Central memory CD8-positive, alpha-beta T cell (primary cell): ENCODE data around the gene OSBPL1A.
"Not testable (repeated sequence)": the region's sequence is repeated elsewhere in the genome, so short reads cannot be mapped to it uniquely, and the experiment has no call there.

Experiments
- ATAC-seq: fragments of 150-1000 bp; cut with Tn5 transposase; replicated peaks from 2 replicates; pipeline ENCODE4 v1.10.0; 2022; ENCODE audit warnings: mild to moderate bottlenecking, moderate FRiP score, moderate number of reproducible peaks; ENCODE audit not compliant: poor library complexity, severe bottlenecking; ENCODE audit errors: extremely low read depth
- DNase-seq, 2 donors: peaks; one replicate each; pipeline ENCODE4 v3.0.0; 2021; ENCODE audit warnings: low spot score in 2 of 2
- H3K27ac Mint-ChIP-seq: one replicate; pipeline ENCODE4 v1.8.0; 2022; ENCODE audit warnings: low read depth, mild to moderate bottlenecking, moderate library complexity, mixed read lengths
- H3K27me3 Mint-ChIP-seq: one replicate; pipeline ENCODE4 v1.8.0; 2022; ENCODE audit warnings: mixed read lengths
- H3K36me3 Mint-ChIP-seq: one replicate; pipeline ENCODE4 v1.8.0; 2022; ENCODE audit warnings: mild to moderate bottlenecking, moderate library complexity, mixed read lengths; ENCODE audit not compliant: insufficient read depth
- H3K4me1 Mint-ChIP-seq: one replicate; pipeline ENCODE4 v1.8.0; 2022; ENCODE audit warnings: mixed read lengths
- H3K4me3 Mint-ChIP-seq: one replicate; pipeline ENCODE4 v1.8.0; 2022; ENCODE audit warnings: mild to moderate bottlenecking, moderate library complexity, mixed read lengths
- H3K9me3 Mint-ChIP-seq: one replicate; pipeline ENCODE4 v1.8.0; 2022; ENCODE audit warnings: mixed read lengths

The OSBPL1A gene

DNA sequence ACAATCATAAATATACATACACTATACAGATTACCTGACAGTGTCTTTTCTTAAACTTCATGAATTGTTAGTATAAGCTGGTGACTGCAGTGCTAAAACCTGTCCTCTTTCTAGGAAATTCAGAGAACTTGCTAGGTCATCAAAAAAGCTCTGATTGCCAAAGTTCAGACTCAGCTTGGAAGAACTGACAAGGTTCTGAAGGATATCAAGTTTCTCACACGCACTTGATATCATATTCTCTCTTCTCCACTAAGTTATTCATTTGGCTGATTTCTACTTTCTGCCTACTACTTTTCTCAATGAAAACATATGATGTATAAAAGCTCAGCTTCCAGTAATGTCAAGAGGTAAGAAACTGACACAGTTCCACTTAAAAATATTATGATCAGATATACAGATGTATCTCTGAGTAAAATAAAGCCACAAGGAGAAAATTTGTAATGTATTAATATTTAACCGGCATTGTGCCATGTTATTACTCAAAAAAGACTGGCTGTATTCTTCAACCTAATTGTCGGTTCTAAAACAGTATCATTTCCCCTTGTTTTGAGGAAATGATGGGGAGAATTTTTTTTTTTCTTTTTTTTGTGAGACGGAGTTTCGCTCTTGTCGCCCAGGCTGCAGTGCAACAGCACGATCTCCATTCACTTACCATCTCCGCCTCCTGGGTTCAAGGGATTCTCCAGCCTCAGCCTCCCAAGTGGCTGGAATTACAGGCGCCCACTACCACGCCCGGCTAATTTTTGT, 2.4 kb downstream of the OSBPL1A start:
- DNase-seq (no peak), ATAC-seq (no peak)
- Mint-ChIP-seq H3K4me3 (no peak overlapping the region), H3K9me3 (no peaks in the 10 kb centered on the region), H3K36me3 (peaks cover 2% of the 10 kb centered on the region), H3K27ac (no peak overlapping the region), H3K4me1 (peaks cover 5% of the 10 kb centered on the region), H3K27me3 (no peaks in the 10 kb centered on the region)

DNA sequence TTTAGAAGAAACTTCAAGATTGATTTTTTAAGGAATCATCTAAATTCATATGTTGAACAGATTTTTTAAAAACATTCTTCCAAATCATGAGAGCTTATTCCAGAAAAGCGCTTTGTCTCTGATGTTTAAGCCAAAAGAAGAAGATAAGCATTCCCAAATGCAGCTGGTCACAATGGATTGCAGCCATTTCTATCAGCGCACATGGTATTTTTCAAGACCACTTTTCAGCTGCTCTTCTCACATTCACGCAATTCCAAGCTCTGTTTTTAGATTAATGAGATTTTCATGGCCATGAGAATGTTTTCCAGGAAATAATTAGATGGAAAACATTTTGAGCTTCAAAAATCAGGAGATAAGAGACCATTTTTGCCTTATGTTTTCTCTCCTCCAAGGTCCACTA, 8.7 kb downstream of the OSBPL1A start:
- no peak for DNase-seq
- no peak for ATAC-seq
- Mint-ChIP-seq H3K4me3 (no peak overlapping the region), H3K27ac (no peak overlapping the region), H3K36me3 (no peaks in the 10 kb centered on the region), H3K4me1 (no peaks in the 10 kb centered on the region), H3K27me3 (no peaks in the 10 kb centered on the region), H3K9me3 (no peaks in the 10 kb centered on the region)

DNA sequence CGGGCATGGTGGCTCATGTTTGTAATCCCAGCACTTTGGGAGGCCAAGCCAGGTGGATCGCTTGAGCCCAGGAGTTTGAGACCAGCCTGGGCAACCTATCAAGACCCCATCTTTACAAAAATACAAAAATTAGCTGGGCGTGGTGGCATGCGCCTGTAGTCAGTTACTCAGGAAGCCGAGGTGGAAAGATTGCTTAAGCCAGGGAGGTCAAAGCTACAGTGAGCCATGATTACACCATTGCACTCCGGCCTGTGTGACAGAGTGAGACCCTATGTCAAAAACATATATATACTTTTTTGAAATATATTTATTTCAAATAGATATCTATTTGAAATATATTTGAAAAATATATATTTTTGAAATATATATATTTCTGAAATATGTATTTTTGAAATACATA, 10.9 kb downstream of the OSBPL1A start:
- ATAC-seq = no peak
- no peak for DNase-seq
- H3K9me3 Mint-ChIP-seq = no peaks in the 10 kb centered on the region
- no peaks in the 10 kb centered on the region for H3K4me1 Mint-ChIP-seq
- H3K4me3 Mint-ChIP-seq = no peak overlapping the region
- no peaks in the 10 kb centered on the region for H3K36me3 Mint-ChIP-seq
- no peak overlapping the region for H3K27ac Mint-ChIP-seq
- no peaks in the 10 kb centered on the region for H3K27me3 Mint-ChIP-seq

DNA sequence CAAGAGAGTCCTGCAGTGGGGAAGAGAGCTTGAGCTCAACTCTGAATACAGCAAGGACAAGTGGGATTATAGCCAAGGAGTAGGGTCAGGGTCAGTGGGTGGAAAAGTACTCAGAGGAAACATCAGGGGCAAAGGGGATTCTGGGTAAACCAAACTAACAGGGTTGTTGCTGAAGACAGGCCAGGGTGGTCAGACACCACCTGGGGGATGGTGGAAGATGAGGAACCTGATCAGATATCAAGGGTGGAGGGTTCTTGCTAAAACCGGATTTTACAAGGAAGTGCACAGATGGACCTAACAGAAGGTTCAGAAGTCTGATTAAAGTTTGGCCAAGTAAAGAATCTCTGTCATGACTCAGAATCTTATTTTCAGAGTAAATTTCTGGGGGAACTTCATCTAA, 16.5 kb downstream of the OSBPL1A start:
- DNase-seq (no peak), ATAC-seq (no peak)
- H3K36me3 Mint-ChIP-seq = no peaks in the 10 kb centered on the region
- H3K4me1 Mint-ChIP-seq = no peaks in the 10 kb centered on the region
- H3K27ac Mint-ChIP-seq = no peak overlapping the region
- H3K4me3 Mint-ChIP-seq = no peak overlapping the region
- H3K27me3 Mint-ChIP-seq = no peaks in the 10 kb centered on the region
- no peaks in the 10 kb centered on the region for H3K9me3 Mint-ChIP-seq

DNA sequence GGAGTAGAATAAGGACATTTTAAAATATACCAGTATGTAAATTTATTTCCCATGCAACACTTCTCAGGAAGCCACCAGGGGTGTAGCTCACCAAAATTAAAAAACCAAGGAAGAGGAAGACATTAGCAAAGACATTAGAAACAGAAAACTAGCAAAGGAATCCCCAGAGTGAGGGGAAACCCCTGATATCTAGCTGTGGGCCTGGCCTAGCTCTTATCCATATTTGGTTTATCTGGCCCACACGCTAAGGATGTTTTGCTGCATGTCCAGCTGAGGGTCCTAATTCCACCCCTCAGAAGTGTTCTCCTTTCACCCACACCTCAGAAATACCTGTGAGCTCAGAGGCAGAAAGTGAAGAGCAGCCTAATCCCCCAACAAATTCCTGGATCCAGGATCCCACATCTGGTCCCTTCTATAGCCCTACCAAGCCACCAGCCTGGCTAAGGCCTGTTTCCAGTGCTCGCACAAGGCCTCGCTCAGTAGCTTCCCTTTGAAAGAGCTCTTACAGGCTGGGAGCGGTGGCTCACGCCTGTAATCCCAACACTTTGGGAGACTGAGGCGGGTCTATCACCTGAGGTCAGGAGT, 17.4 kb downstream of the OSBPL1A start:
- ATAC-seq (no peak), DNase-seq (no peak)
- H3K27me3 Mint-ChIP-seq = no peaks in the 10 kb centered on the region
- no peaks in the 10 kb centered on the region for H3K9me3 Mint-ChIP-seq
- no peaks in the 10 kb centered on the region for H3K4me1 Mint-ChIP-seq
- no peaks in the 10 kb centered on the region for H3K36me3 Mint-ChIP-seq
- H3K4me3 Mint-ChIP-seq = no peak overlapping the region
- H3K27ac Mint-ChIP-seq = no peak overlapping the region

DNA sequence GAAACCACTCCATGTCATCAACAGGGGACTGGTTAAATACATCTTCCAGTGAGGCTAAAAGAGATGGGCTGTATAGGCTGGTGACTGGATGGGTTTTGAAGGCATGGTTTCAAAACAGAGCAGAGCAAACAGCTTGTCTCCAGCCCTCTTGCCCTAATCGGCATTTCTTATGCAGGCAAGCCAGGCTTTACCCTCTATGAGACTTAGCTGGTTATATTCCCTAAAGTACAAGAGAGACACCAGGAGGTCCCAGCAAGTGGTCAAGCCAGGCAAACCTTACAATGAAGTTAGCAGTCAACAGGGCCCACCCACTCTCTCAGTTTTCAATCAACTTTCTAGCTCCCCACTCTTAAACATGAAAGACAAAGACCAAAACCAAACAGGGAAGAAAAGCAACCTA, 19.0 kb downstream of the OSBPL1A start:
- DNase-seq (no peak), ATAC-seq (no peak)
- Mint-ChIP-seq H3K36me3 (no peaks in the 10 kb centered on the region), H3K4me3 (no peak overlapping the region), H3K27ac (no peak overlapping the region), H3K4me1 (no peaks in the 10 kb centered on the region), H3K9me3 (no peaks in the 10 kb centered on the region), H3K27me3 (no peaks in the 10 kb centered on the region)

DNA sequence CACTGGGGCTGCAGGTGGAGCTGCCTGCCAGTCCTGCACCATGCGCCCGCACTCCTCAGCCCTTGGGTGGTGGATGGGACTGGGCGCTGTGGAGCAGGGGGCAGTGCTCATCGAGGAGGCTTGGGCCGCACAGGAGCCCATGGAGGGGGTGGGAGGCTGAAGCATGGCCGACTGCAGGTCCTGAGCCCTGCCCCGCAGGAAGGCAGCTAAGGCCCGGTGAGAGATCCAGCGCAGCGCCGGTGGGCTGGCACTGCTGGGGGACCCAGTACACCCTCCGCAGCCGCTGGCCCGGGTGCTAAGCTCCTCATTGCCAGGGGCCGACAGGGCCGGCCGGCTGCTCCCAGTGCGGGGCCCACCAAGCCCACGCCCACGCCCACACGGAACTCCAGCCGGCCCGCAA, 21.1 kb downstream of the OSBPL1A start:
- H3K36me3 Mint-ChIP-seq, H3K4me1 Mint-ChIP-seq, DNase-seq, H3K9me3 Mint-ChIP-seq, H3K4me3 Mint-ChIP-seq, ATAC-seq, H3K27ac Mint-ChIP-seq, H3K27me3 Mint-ChIP-seq: not testable (repeated sequence)

DNA sequence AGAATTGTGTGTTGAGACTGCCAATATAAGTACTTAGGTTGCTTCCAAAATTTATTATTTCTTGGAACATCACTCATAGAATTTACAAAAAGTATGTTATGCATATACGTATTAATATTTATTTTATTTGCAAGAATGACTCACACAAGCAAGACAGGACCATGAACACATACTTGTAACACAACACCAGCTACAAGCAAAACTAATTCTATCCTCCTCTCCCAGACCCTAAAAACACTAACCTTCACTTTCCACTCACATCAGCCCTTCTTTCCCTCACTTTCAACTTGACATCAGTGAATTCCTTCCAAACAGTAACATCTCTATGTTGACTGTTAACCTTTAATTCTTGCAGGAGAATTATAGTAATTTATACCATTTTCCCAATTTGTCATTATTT, 24.3 kb downstream of the OSBPL1A start:
- Mint-ChIP-seq H3K36me3 (no peaks in the 10 kb centered on the region), H3K4me1 (no peaks in the 10 kb centered on the region), H3K27ac (no peak overlapping the region), H3K9me3 (no peaks in the 10 kb centered on the region), H3K4me3 (no peak overlapping the region), H3K27me3 (no peaks in the 10 kb centered on the region)
- no peak for DNase-seq
- ATAC-seq = no peak

DNA sequence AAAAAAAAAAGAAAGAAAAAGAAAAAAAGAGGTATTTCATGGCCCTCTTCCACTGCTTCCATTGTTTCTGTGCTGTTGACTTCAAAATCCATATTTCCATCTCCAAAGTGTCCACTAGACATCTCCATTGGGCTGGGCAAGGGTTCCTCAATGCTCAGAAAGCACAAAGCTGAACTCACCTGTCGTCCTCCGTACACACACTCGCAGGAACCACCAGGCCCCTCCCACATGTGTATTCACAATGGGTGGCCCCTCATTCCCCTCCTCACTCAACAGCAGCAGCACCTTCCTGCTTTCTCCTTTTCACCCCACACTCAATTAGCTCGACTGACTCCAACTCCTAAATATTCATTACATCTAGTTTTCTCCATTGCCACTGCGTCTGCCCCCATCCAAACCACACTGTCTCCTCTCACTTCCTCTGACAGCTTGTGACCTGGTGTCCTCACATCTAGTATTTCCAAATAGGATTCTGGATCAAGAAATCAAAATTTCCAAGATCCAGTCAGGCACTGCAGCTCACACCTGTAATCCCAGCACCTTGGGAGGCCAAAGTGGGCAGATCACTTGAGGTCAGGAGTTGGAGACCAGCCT, 25.2 kb downstream of the OSBPL1A start:
- H3K27me3 Mint-ChIP-seq = no peaks in the 10 kb centered on the region
- no peak for ATAC-seq
- no peaks in the 10 kb centered on the region for H3K36me3 Mint-ChIP-seq
- no peak overlapping the region for H3K4me3 Mint-ChIP-seq
- no peak overlapping the region for H3K27ac Mint-ChIP-seq
- no peaks in the 10 kb centered on the region for H3K4me1 Mint-ChIP-seq
- H3K9me3 Mint-ChIP-seq = no peaks in the 10 kb centered on the region
- no peak for DNase-seq

DNA sequence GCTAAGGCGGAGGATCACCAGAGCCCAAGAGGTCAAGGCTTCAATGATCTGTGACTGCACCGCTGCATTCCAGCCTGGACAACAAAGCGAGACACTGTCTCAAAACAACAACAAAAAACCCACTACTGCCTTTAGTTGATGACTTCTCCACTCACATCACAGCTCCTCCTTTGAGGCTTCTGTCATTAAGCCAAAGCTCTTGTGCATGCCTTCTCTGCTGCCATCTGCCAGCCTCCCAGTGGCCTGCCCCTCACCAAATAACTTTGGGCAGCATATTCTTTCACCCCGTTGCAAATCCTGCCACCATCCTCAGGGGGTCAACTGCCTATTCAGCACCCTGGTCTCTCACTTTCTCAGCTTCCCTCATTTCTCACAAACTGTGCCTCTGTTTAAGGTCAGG, 27.5 kb downstream of the OSBPL1A start:
- DNase-seq = no peak
- Mint-ChIP-seq H3K27me3 (no peaks in the 10 kb centered on the region), H3K4me1 (no peaks in the 10 kb centered on the region), H3K9me3 (no peaks in the 10 kb centered on the region), H3K36me3 (peaks cover 3% of the 10 kb centered on the region), H3K4me3 (no peak overlapping the region), H3K27ac (peak overlapping the region; percentile 58)
- ATAC-seq = no peak

DNA sequence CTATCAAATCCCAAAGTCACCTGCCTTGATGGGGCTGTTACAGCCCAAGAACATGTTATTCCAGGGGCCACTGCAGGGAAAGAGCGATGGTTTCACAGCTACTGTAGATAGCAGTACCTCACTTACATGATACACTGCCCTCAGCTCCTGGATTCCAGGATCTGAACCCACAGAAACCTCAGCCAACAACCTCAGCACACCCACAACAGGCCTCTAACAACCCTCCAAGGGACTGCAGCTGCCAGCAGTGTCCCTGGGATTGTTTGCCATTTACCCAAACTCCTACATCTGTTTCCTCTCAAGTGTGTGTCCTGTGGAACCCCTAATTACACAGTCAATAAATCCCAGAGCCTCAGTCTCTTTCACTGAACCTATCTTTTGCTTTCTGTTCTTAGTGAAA, 28.2 kb downstream of the OSBPL1A start:
- Mint-ChIP-seq H3K4me3 (no peak overlapping the region), H3K4me1 (no peaks in the 10 kb centered on the region)

DNA sequence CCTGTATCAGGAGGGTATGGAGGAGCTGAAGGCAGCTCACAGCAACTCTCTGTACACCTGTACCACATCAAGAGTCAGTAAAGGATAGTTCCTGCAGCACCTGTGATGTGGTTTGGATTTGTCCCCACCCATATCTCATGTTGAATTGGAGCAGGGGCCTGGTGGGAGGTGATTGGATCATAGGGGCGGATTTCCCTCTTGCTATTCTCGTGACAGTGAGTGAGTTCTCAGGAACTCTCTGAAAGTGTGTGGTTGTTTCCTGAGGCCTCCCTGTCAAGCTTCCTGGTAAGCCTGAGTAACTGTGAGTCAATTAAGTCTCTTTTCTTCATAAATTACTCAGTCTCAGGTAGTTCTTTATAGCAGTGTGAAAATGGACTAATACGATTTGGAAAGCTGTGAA, 28.9 kb downstream of the OSBPL1A start:
- DNase-seq (no peak), ATAC-seq (no peak)
- Mint-ChIP-seq H3K4me3 (no peak overlapping the region), H3K36me3 (peaks cover 3% of the 10 kb centered on the region), H3K9me3 (no peaks in the 10 kb centered on the region), H3K27ac (no peak overlapping the region), H3K4me1 (no peaks in the 10 kb centered on the region), H3K27me3 (no peaks in the 10 kb centered on the region)

More for the DNA sequence above, 28.2 kb downstream of the OSBPL1A start:
- H3K9me3 Mint-ChIP-seq = no peaks in the 10 kb centered on the region
- ATAC-seq = no peak
- H3K27ac Mint-ChIP-seq = peak overlapping the region; percentile 58
- no peak for DNase-seq
- peaks cover 3% of the 10 kb centered on the region for H3K36me3 Mint-ChIP-seq
- no peaks in the 10 kb centered on the region for H3K27me3 Mint-ChIP-seq

DNA sequence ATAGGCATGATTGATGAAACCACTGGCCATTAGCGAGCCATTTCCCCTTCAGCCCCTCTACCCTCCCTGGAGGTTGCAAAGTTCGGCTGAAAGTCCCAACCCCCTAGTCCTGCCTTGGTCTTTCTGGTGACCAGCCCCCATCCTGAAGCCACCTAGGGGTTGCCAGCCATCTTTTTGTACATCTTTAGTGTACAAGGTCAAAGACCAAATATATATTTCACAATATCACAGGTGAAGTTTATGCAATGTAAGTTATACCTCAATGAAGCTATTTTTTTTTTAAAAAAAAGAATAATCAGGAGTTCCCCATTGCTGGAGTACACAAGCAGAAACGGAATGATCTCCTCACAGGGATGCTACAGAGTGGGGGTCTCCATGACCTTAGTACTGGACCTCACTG, 31.3 kb downstream of the OSBPL1A start:
- ATAC-seq = no peak
- H3K36me3 Mint-ChIP-seq = peaks cover 3% of the 10 kb centered on the region
- no peaks in the 10 kb centered on the region for H3K9me3 Mint-ChIP-seq
- no peaks in the 10 kb centered on the region for H3K27me3 Mint-ChIP-seq
- H3K27ac Mint-ChIP-seq = no peak overlapping the region
- DNase-seq = no peak
- H3K4me1 Mint-ChIP-seq = no peaks in the 10 kb centered on the region
- no peak overlapping the region for H3K4me3 Mint-ChIP-seq
